K562 (cell line): Measurements from ENCODE around the gene MSMO1. TPM values are rescaled to one million over a fixed set of nuclear protein-coding genes. Genes with fewer than 3 reads are reported as not detected.
A peak's percentile ranks its signal among the peaks of the same experiment; 100 is the strongest.

ENCODE experiments used
- CBFA2T3 ChIP-seq: fragments of 450-650 bp; IDR thresholded peaks from 2 replicates; pipeline ENCODE4 v1.6.1; 2017
- FOXA1 ChIP-seq: fragments of 450-650 bp; IDR thresholded peaks from 2 replicates; pipeline ENCODE4 v1.6.1; 2016; ENCODE audit warnings: mild to moderate bottlenecking, borderline replicate concordance
- FOXJ2 ChIP-seq: fragments of 200-800 bp; sonication (Bioruptor generic); IDR thresholded peaks from 2 replicates; pipeline ENCODE4 v1.6.1; 2016; ENCODE audit warnings: missing genetic modification characterization, missing compliant biosample characterization
- GABPA ChIP-seq: fragments of 200-800 bp; sonication (Bioruptor generic); conservative IDR thresholded peaks from 2 replicates; pipeline ENCODE4 v1.6.1; 2016; ENCODE audit warnings: low read depth, missing genetic modification characterization, missing compliant biosample characterization
- HDAC3 ChIP-seq: fragments of 450-650 bp; IDR thresholded peaks from 2 replicates; pipeline ENCODE4 v1.6.1; 2018; ENCODE audit warnings: borderline replicate concordance, mild to moderate bottlenecking, moderate library complexity; ENCODE audit not compliant: partially characterized antibody
- JUN ChIP-seq, 2 experiments: sonication (generic) in 1 of 2; formaldehyde crosslinking in 1 of 2; IDR thresholded peaks; 2 replicates each; pipeline versions ENCODE4 v1.6.1 to v1.8.0; 2012 to 2022; ENCODE audit warnings: borderline replicate concordance in 2 of 2, mild to moderate bottlenecking in 2 of 2, improper control_type of control experiment in 1 of 2, low read depth in 1 of 2, low read length in 1 of 2, missing genetic modification reagents in 1 of 2
- MLLT1 ChIP-seq, 2 experiments: fragments of 450-650 bp; IDR thresholded peaks; 2 replicates each; pipeline ENCODE4 v1.6.1; 2016
- MYNN ChIP-seq, 2 experiments: sonication (generic); formaldehyde crosslinking in 1 of 2; IDR thresholded peaks; 2 replicates each; pipeline versions ENCODE4 v1.5.0 to v1.6.1; 2016 to 2020; ENCODE audit warnings: antibody characterized with exemption in 1 of 2, missing genetic modification reagents in 1 of 2
- NFXL1 ChIP-seq: fragments of 450-650 bp; formaldehyde crosslinking; IDR thresholded peaks from 2 replicates; pipeline ENCODE4 v1.4.0; 2021; ENCODE audit warnings: mild to moderate bottlenecking
- PREB ChIP-seq: sonication (generic); formaldehyde crosslinking; IDR thresholded peaks from 2 replicates; pipeline ENCODE4 v1.8.1; 2023; ENCODE audit warnings: mild to moderate bottlenecking, missing genetic modification reagents
- SFPQ ChIP-seq: fragments of 200-400 bp; formaldehyde crosslinking; IDR thresholded peaks from 2 replicates; pipeline ENCODE4 v1.6.1; 2017; ENCODE audit warnings: mild to moderate bottlenecking, low read depth, low read length, moderate library complexity
- SIN3A ChIP-seq, 2 experiments: fragments of 150-350 bp in 1 of 2; IDR thresholded peaks; 2 replicates each; pipeline ENCODE4 v1.6.1; 2011 to 2016; ENCODE audit warnings: borderline replicate concordance in 2 of 2, low read depth in 2 of 2, low read length in 2 of 2, mild to moderate bottlenecking in 2 of 2, moderate library complexity in 2 of 2; ENCODE audit not compliant: control insufficient read depth in 1 of 2
- TCF3 ChIP-seq: sonication (generic); formaldehyde crosslinking; IDR thresholded peaks from 2 replicates; pipeline ENCODE4 v1.4.0; 2020; ENCODE audit warnings: mild to moderate bottlenecking, missing genetic modification reagents
- TOE1 ChIP-seq, 2 experiments: fragments of 450-650 bp in 1 of 2; sonication (generic) in 1 of 2; formaldehyde crosslinking in 1 of 2; IDR thresholded peaks; 2 replicates each; pipeline versions ENCODE4 v1.7.1 to v1.8.0; 2016 to 2022; ENCODE audit warnings: borderline replicate concordance in 2 of 2, mild to moderate bottlenecking in 2 of 2, antibody characterized with exemption in 1 of 2, inconsistent platforms in 1 of 2, low read depth in 1 of 2, missing genetic modification reagents in 1 of 2, moderate library complexity in 1 of 2
- ZFP91 ChIP-seq: sonication (generic); formaldehyde crosslinking; IDR thresholded peaks from 2 replicates; pipeline ENCODE4 v1.8.0; 2022; ENCODE audit warnings: mild to moderate bottlenecking, missing genetic modification reagents
- ZNF121 ChIP-seq: sonication (generic); formaldehyde crosslinking; conservative IDR thresholded peaks from 2 replicates; pipeline ENCODE4 v1.8.0; 2022; ENCODE audit warnings: missing genetic modification reagents
- ZNF354B ChIP-seq: fragments of 250-450 bp; sonication (Bioruptor Pico); IDR thresholded peaks from 2 replicates; pipeline ENCODE4 v1.4.0; 2020
- polyA plus RNA-seq, 8 experiments: library from polyadenylated mRNA; depleted of rRNA in 4 of 8; stranded (reverse) in 5 of 8; unstranded in 3 of 8; fragments of >200 nt; fragmentation: Nextera tagmentation in 2 of 8; fragmentation: Illumina TruSeq in 1 of 8; extraction: Ambion mirVana in 2 of 8; extraction: Trizol in 1 of 8; gene quantifications; 2 replicates each; pipeline versions ENCODE4 v1.2.1 to v1.2.3, GENCODE V29; 2011 to 2014; ENCODE audit warnings: inconsistent platforms in 1 of 8, missing spikeins in 1 of 8
- total RNA-seq, 7 experiments: library from RNA; depleted of rRNA in 6 of 7; stranded (reverse); fragments of >200 nt in 6 of 7; fragmentation: Illumina TruSeq in 2 of 7; extraction: Trizol in 2 of 7; gene quantifications; 2 replicates each; pipeline versions ENCODE4 v1.2.1 to v1.2.3, GENCODE V29; 2011 to 2021; ENCODE audit warnings: low replicate concordance in 1 of 7

Gene MSMO1
- total and polyA plus RNA-seq, 9 of the 15 experiments (the other 6 are each of a cell fraction or from before 2014, with no cell fraction given): 32.0 to 172 (median 63.5) TPM

- TF ChIP-seq ZFP91 (CRISPR knock-in tag) (peak; percentile 57; the same call in 1 of the 2 replicates), FOXA1 (no peak), PREB (CRISPR knock-in tag) (no peak), JUN (IDR thresholded peaks at IDR 0.05; ENCODE audit: borderline replicate concordance, low read depth, low read length) (0 out of 2 replicates have a peak, but pooled peaks have one; percentile 25), JUN (CRISPR knock-in tag; IDR thresholded peaks at IDR 0.05; ENCODE audit: borderline replicate concordance) (no peak), SIN3A (IDR thresholded peaks at IDR 0.05; ENCODE audit: borderline replicate concordance in 2 of 2, control insufficient read depth in 1 of 2, low read depth in 2 of 2, low read length in 2 of 2) (peak; percentile 24 to 70; a peak in 2 of 4 replicates), MLLT1 (IDR thresholded peaks at IDR 0.05) (peak; percentile 44 to 90; a peak in 3 of 4 replicates), ZNF354B (CRISPR knock-in tag) (no peak), MYNN (IDR thresholded peaks at IDR 0.05) (peak; percentile 100), MYNN (CRISPR knock-in tag; IDR thresholded peaks at IDR 0.05) (peak; percentile 92), FOXJ2 (tag) (peak; percentile 33; the same call in 1 of the 2 replicates), ZNF121 (no peak), TOE1 (IDR thresholded peaks at IDR 0.05; ENCODE audit: borderline replicate concordance) (peak; percentile 51; the same call in 1 of the 2 replicates), TOE1 (CRISPR knock-in tag; IDR thresholded peaks at IDR 0.05; ENCODE audit: borderline replicate concordance, low read depth) (no peak), CBFA2T3 (no peak), SFPQ (peak; percentile 86), TCF3 (CRISPR knock-in tag) (no peak), NFXL1 (CRISPR knock-in tag) (no peak), GABPA (tag) (peak; percentile 40; the same call in 1 of the 2 replicates), HDAC3 (peak; percentile 100)
Measured at GRCh38 chr4:165327211-165328100, at the start of gene MSMO1 (continued).
